ENCODE measurements around the gene FRMD8. TPM values are rescaled to one million over a fixed set of nuclear protein-coding genes. Genes with fewer than 3 reads are reported as not detected.
A peak's percentile ranks its signal among the peaks of the same experiment; 100 is the strongest.

The FRMD8 gene
- total and polyA plus RNA-seq, 2 experiments from 2014 or later = 25.4 to 106 TPM

GRCh38 chr11:65442842-65443331 is 56.5 kb downstream of the FRMD8 start:
- Histone ChIP-seq H3K4me2 (ENCODE audit: unreplicated experiment) (peak overlapping the region; percentile 10), H3K9me2 (ENCODE audit: insufficient read depth) (no peaks in the 10 kb centered on the region), H3K27me3 (replicated peaks; ENCODE audit: insufficient read depth) (no peaks in the 10 kb centered on the region), H2AFZ (no peak overlapping the region), H3K27ac (peak overlapping the region; percentile 100), H3K4me1 (ENCODE audit: insufficient read depth) (peaks cover 62% of the 10 kb centered on the region), H3K9me3 (ENCODE audit: low read depth) (no peaks in the 10 kb centered on the region), H3K79me2 (ENCODE audit: insufficient read depth) (peaks cover 96% of the 10 kb centered on the region), H4K20me1 (ENCODE audit: insufficient read depth) (peaks cover 38% of the 10 kb centered on the region; the same call in 1 of the 2 replicates), H3K36me3 (ENCODE audit: low read depth) (peaks cover 27% of the 10 kb centered on the region), H3K9ac (peak overlapping the region; percentile 100), H3K4me3 (peak overlapping the region; percentile 8; the same call in 1 of the 2 replicates), H3F3A (ENCODE audit: insufficient read depth) (peaks cover 100% of the 10 kb centered on the region)
- DNase-seq = peak; percentile 59
- TF ChIP-seq EZH2 (IDR thresholded peaks at IDR 0.05; ENCODE audit: insufficient read depth, poor library complexity, severe bottlenecking) = no peak
- no peak for TF ChIP-seq EZH2phosphoT487 (IDR thresholded peaks at IDR 0.05; ENCODE audit: insufficient read depth, low read depth)
- in situ Hi-C loops (cut with MboI) = no loop called here
- WGBS, 2 experiments (ENCODE audit: low coverage in 1 of 2, low lambda C conversion rate in 2 of 2, missing lambda C conversion rate in 2 of 2) = 43 to 47% methylated on average over 9 of the region's 9 CpGs

GRCh38 chr11:65444314-65445051 is 58.0 kb downstream of the FRMD8 start:
- Histone ChIP-seq H3K4me2 (ENCODE audit: unreplicated experiment) (no peak overlapping the region), H3K4me3 (no peak overlapping the region), H3K9me3 (ENCODE audit: low read depth) (no peaks in the 10 kb centered on the region), H3K36me3 (ENCODE audit: low read depth) (peaks cover 13% of the 10 kb centered on the region; the same call in 1 of the 2 replicates), H3K9me2 (ENCODE audit: insufficient read depth) (no peaks in the 10 kb centered on the region), H2AFZ (no peak overlapping the region), H3K27ac (peak overlapping the region; percentile 100), H4K20me1 (ENCODE audit: insufficient read depth) (peaks cover 25% of the 10 kb centered on the region; the same call in 1 of the 2 replicates), H3K4me1 (ENCODE audit: insufficient read depth) (peaks cover 63% of the 10 kb centered on the region), H3K27me3 (replicated peaks; ENCODE audit: insufficient read depth) (no peaks in the 10 kb centered on the region), H3K9ac (peak overlapping the region; percentile 100), H3F3A (ENCODE audit: insufficient read depth) (peaks cover 100% of the 10 kb centered on the region), H3K79me2 (ENCODE audit: insufficient read depth) (peaks cover 96% of the 10 kb centered on the region)
- peak; percentile 50 for DNase-seq
- TF ChIP-seq EZH2 (IDR thresholded peaks at IDR 0.05; ENCODE audit: insufficient read depth, poor library complexity, severe bottlenecking) (no peak), EZH2phosphoT487 (IDR thresholded peaks at IDR 0.05; ENCODE audit: insufficient read depth, low read depth) (no peak)
- WGBS, 2 experiments (ENCODE audit: low coverage in 1 of 2, low lambda C conversion rate in 2 of 2, missing lambda C conversion rate in 2 of 2) = 76 to 84% methylated on average over 14 of the region's 14 CpGs
- in situ Hi-C loops (cut with MboI) = no loop called here

GRCh38 chr11:65445101-65445603 is 58.7 kb downstream of the FRMD8 start:
- in situ Hi-C loops (cut with MboI) = no loop called here
- Histone ChIP-seq H3K9me2 (ENCODE audit: insufficient read depth) (no peaks in the 10 kb centered on the region), H3F3A (ENCODE audit: insufficient read depth) (peaks cover 95% of the 10 kb centered on the region), H3K9ac (peak overlapping the region; percentile 100), H3K4me1 (ENCODE audit: insufficient read depth) (peaks cover 59% of the 10 kb centered on the region), H3K79me2 (ENCODE audit: insufficient read depth) (peaks cover 95% of the 10 kb centered on the region), H3K4me2 (ENCODE audit: unreplicated experiment) (peak overlapping the region; percentile 28), H3K4me3 (no peak overlapping the region), H4K20me1 (ENCODE audit: insufficient read depth) (peaks cover 19% of the 10 kb centered on the region; the same call in 1 of the 2 replicates), H3K27me3 (replicated peaks; ENCODE audit: insufficient read depth) (no peaks in the 10 kb centered on the region), H3K9me3 (ENCODE audit: low read depth) (no peaks in the 10 kb centered on the region), H3K36me3 (ENCODE audit: low read depth) (peaks cover 10% of the 10 kb centered on the region; the same call in 1 of the 2 replicates), H3K27ac (peak overlapping the region; percentile 100), H2AFZ (no peak overlapping the region)
- WGBS, 2 experiments (ENCODE audit: low coverage in 1 of 2, low lambda C conversion rate in 2 of 2, missing lambda C conversion rate in 2 of 2) = 64 to 78% methylated on average over 8 to 15 of the region's 15 CpGs
- TF ChIP-seq EZH2phosphoT487 (IDR thresholded peaks at IDR 0.05; ENCODE audit: insufficient read depth, low read depth) = no peak
- TF ChIP-seq EZH2 (IDR thresholded peaks at IDR 0.05; ENCODE audit: insufficient read depth, poor library complexity, severe bottlenecking) = no peak
- DNase-seq = peak; percentile 55

- Histone ChIP-seq H3K79me2 (ENCODE audit: insufficient read depth) (peaks cover 88% of the 10 kb centered on the region), H3K27ac (peak overlapping the region; percentile 100), H3K4me1 (ENCODE audit: insufficient read depth) (peaks cover 55% of the 10 kb centered on the region), H4K20me1 (ENCODE audit: insufficient read depth) (0 out of 2 replicates have a peak, but pooled peaks cover 14% of the 10 kb centered on the region), H3K9ac (peak overlapping the region; percentile 100), H3K4me2 (ENCODE audit: unreplicated experiment) (no peak overlapping the region), H3K9me2 (ENCODE audit: insufficient read depth) (no peaks in the 10 kb centered on the region), H2AFZ (no peak overlapping the region), H3K27me3 (replicated peaks; ENCODE audit: insufficient read depth) (no peaks in the 10 kb centered on the region), H3K36me3 (ENCODE audit: low read depth) (peaks cover 7% of the 10 kb centered on the region; the same call in 1 of the 2 replicates), H3K9me3 (ENCODE audit: low read depth) (no peaks in the 10 kb centered on the region), H3F3A (ENCODE audit: insufficient read depth) (peaks cover 89% of the 10 kb centered on the region), H3K4me3 (no peak overlapping the region)
- peak; percentile 72 for DNase-seq
- in situ Hi-C loops (cut with MboI) = no loop called here
- 55 to 59% methylated on average over 11 of the region's 11 CpGs for WGBS, 2 experiments (ENCODE audit: low coverage in 1 of 2, low lambda C conversion rate in 2 of 2, missing lambda C conversion rate in 2 of 2)
- TF ChIP-seq EZH2phosphoT487 (IDR thresholded peaks at IDR 0.05; ENCODE audit: insufficient read depth, low read depth) (no peak), EZH2 (IDR thresholded peaks at IDR 0.05; ENCODE audit: insufficient read depth, poor library complexity, severe bottlenecking) (no peak)
Observed at GRCh38 chr11:65445604-65446445, 59.4 kb downstream of the FRMD8 start.
